MCF 10A (cell line): ENCODE data around the gene CRB1. TPM values are rescaled to one million over a fixed set of nuclear protein-coding genes. Genes with fewer than 3 reads are reported as not detected.
A peak's percentile ranks its signal among the peaks of the same experiment; 100 is the strongest.

Source experiments
- BruUV-seq: library from RNA; stranded (reverse); fragments of 400-500 nt; replicated peaks from 2 replicates; lab custom pipeline; 2021; lab: Mats Ljungman, UMichigan
- CTCF ChIA-PET: fragments of 300-600 bp; sonication (Branson Sonifier 250); formaldehyde crosslinking; extraction: SDS; loops from one replicate; lab custom pipeline; 2021; ENCODE audit warnings: antibody characterized with exemption, inconsistent platforms; lab: Yijun Ruan, JAX
- POLR2A ChIA-PET: fragments of 300-600, 350-650 bp; sonication (Branson Sonifier 250); formaldehyde crosslinking; extraction: SDS; loops from one replicate; lab custom pipeline; 2020; ENCODE audit warnings: antibody characterized with exemption, inconsistent platforms; lab: Yijun Ruan, JAX
- DNase-seq: peaks from one replicate; pipeline ENCODE4 v3.0.0-alpha.2; 2018; ENCODE audit not compliant: unreplicated experiment
- H3K27ac Mint-ChIP-seq: one replicate; pipeline ENCODE4 v1.8.0; 2022; ENCODE audit warnings: mild to moderate bottlenecking, low read depth, mixed read lengths; ENCODE audit not compliant: unreplicated experiment
- H3K27me3 Mint-ChIP-seq: one replicate; pipeline ENCODE4 v1.8.0; 2022; ENCODE audit warnings: mixed read lengths; ENCODE audit not compliant: insufficient read depth, unreplicated experiment
- H3K36me3 Mint-ChIP-seq: one replicate; pipeline ENCODE4 v1.8.0; 2022; ENCODE audit warnings: mild to moderate bottlenecking, moderate library complexity, mixed read lengths; ENCODE audit not compliant: insufficient read depth, unreplicated experiment
- H3K4me1 Mint-ChIP-seq: one replicate; pipeline ENCODE4 v1.8.0; 2022; ENCODE audit warnings: mixed read lengths; ENCODE audit not compliant: insufficient read depth, unreplicated experiment
- H3K4me3 Mint-ChIP-seq: one replicate; pipeline ENCODE4 v1.8.0; 2022; ENCODE audit warnings: mild to moderate bottlenecking, moderate library complexity, mixed read lengths; ENCODE audit not compliant: unreplicated experiment
- H3K9me3 Mint-ChIP-seq: one replicate; pipeline ENCODE4 v1.8.0; 2022; ENCODE audit warnings: mixed read lengths; ENCODE audit not compliant: unreplicated experiment
- intact Hi-C: fragments of 100-400 bp; cut with micrococcal nuclease; formaldehyde crosslinking; loops from 2 replicates; pipeline ENCODE4 v1.14.1; 2022
- total RNA-seq: library from RNA; stranded (reverse); gene quantifications from 2 replicates; pipeline ENCODE4 v1.2.3, GENCODE V29; 2022
- TF ChIP-seq, protein P1 (sequence below): fragments of 200-600 bp; IDR thresholded peaks from one replicate; pipeline ENCODE4 v1.8.0; 2022; ENCODE audit warnings: antibody characterized with exemption, mild to moderate bottlenecking; ENCODE audit not compliant: unreplicated experiment

The CRB1 gene
- total RNA-seq, 1 experiment from 2014 or later = 0.65 TPM

DNA sequence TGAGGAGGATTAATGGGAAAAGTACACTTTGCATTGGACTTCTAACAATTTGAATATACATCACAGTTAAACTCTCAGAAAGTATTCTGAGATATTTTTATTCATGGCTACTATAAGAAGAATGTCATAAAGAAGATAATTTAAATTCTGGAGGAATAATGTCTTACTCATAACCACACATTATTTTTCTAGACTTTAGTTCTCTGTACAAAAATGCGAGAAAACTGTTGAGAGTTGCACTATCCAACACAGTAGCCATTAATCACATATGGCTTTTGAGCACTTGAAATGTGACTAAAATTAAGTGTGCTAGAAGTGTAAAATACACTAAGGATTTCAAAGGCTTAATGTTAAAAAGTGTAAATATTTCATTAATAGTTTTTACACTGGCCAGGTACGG, 53.8 kb downstream of the CRB1 start:
- TF ChIP-seq, protein P1, sequence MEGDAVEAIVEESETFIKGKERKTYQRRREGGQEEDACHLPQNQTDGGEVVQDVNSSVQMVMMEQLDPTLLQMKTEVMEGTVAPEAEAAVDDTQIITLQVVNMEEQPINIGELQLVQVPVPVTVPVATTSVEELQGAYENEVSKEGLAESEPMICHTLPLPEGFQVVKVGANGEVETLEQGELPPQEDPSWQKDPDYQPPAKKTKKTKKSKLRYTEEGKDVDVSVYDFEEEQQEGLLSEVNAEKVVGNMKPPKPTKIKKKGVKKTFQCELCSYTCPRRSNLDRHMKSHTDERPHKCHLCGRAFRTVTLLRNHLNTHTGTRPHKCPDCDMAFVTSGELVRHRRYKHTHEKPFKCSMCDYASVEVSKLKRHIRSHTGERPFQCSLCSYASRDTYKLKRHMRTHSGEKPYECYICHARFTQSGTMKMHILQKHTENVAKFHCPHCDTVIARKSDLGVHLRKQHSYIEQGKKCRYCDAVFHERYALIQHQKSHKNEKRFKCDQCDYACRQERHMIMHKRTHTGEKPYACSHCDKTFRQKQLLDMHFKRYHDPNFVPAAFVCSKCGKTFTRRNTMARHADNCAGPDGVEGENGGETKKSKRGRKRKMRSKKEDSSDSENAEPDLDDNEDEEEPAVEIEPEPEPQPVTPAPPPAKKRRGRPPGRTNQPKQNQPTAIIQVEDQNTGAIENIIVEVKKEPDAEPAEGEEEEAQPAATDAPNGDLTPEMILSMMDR = no peak
- no TSS peak for BruUV-seq
- no peaks in the 10 kb centered on the region for H3K27me3 Mint-ChIP-seq
- H3K36me3 Mint-ChIP-seq = no peaks in the 10 kb centered on the region
- peaks cover 5% of the 10 kb centered on the region for H3K9me3 Mint-ChIP-seq
- POLR2A ChIA-PET = interaction anchor here (0.6 kb wide), 1 partner anchor 32 kb away, joined by 4 read pairs; no protein-coding TSS in a partner anchor
- H3K4me3 Mint-ChIP-seq = no peak overlapping the region
- CTCF ChIA-PET = interaction anchor here (2.3 to 3.4 kb wide), 2 partner anchors 35 to 142 kb away, joined by 9 to 14 read pairs; no protein-coding TSS in a partner anchor
- no peak overlapping the region for H3K27ac Mint-ChIP-seq
- intact Hi-C loops = loop anchor here (10.0 kb wide), 1 partner anchor 203 kb away; no protein-coding TSS in a partner anchor
- DNase-seq = no peak
- peaks cover 13% of the 10 kb centered on the region for H3K4me1 Mint-ChIP-seq

DNA sequence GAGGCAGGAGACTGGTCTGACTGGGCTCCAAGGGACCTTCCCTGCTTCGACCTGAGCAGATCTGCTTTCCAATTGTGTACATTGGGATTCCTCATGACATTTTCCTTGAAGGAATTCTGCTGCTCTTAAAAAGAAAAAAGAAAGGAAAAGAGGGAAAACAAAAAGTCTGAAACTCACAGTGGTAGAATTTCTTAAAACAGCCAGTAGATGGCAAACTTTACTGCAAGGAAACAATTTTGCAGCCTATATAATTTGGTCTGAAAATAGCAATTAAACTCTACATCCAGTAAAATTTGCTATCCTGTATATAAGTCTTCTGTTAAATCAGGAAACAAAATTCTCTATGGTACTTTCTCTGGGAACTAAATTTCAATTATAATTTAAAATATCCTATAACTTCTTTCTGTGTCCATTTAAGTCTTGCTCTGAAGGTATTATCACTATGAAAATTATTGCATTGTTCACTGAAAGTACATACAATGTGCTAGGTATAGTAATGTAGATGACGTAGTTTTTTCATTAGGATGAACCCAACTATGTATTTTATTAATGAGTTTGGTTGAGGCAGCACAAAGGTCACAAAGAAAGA, 59.8 kb downstream of the CRB1 start:
- Mint-ChIP-seq H3K27ac (no peak overlapping the region), H3K36me3 (no peaks in the 10 kb centered on the region), H3K27me3 (no peaks in the 10 kb centered on the region), H3K4me1 (no peaks in the 10 kb centered on the region), H3K4me3 (no peak overlapping the region), H3K9me3 (no peaks in the 10 kb centered on the region)
- ChIA-PET POLR2A (interaction anchor here (0.5 kb wide), 1 partner anchor 16 kb away, joined by 4 read pairs; no protein-coding TSS in a partner anchor), CTCF (interaction anchor here (0.5 to 8.6 kb wide), 24 partner anchors 9 to 1743 kb away, joined by 3 to 81 read pairs (median 4); no protein-coding TSS in a partner anchor)
- intact Hi-C loops = loop anchor here (2.0 to 10.0 kb wide), 5 partner anchors 29 to 1369 kb away; no protein-coding TSS in a partner anchor
- TF ChIP-seq, protein P1 = peak; percentile 43
- DNase-seq = peak; percentile 33
- BruUV-seq = no TSS peak

DNA sequence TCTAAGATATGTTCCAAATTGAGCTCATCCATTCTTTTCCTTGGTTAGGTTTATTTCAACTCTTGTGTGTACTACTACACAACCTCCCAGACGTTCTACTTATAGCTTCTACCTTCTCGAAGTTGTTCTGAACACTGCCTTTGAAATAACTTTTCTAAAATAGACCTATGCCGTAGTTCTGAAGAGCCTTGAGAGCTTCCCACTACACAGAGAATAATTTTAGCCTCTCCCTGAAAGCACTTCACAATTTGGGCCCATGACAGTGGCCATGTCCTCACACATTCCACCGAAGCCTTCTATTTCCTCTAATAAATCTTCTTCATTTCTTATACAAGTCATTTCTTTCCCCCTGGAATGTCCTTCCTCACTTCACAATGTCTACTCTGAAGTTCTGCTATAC, 62.2 kb downstream of the CRB1 start:
- no peak for DNase-seq
- no TSS peak for BruUV-seq
- Mint-ChIP-seq H3K4me1 (no peaks in the 10 kb centered on the region), H3K27me3 (no peaks in the 10 kb centered on the region), H3K4me3 (no peak overlapping the region), H3K36me3 (no peaks in the 10 kb centered on the region), H3K9me3 (no peaks in the 10 kb centered on the region), H3K27ac (no peak overlapping the region)
- ChIA-PET POLR2A (interaction anchor here (0.6 kb wide), 1 partner anchor 55 kb away, joined by 3 read pairs; no protein-coding TSS in a partner anchor), CTCF (interaction anchor here (0.6 to 8.6 kb wide), 8 partner anchors 10 to 1894 kb away, joined by 3 to 81 read pairs (median 5); no protein-coding TSS in a partner anchor)
- TF ChIP-seq, protein P1 = no peak
- intact Hi-C loops = no loop called here

DNA sequence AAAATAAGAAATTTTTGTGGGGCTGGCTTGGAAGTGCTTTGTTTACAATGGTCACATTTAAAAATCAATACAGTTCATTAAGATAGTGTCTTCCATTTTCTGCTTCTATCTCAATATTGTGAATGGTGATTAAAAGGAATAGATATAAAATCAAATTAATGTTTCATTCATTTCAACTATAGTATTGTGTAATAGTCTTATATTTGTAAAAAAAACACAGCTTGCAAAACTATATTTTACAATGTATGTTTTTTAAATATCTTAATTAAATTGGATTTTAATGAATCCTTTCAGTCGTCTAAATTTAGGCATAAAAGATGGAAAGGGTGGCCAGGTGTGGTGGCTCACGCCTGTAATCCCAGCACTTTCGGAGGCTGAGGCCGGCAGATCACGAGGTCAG, 63.5 kb downstream of the CRB1 start:
- H3K36me3 Mint-ChIP-seq = no peaks in the 10 kb centered on the region
- no peak for DNase-seq
- no peak overlapping the region for H3K4me3 Mint-ChIP-seq
- no peaks in the 10 kb centered on the region for H3K9me3 Mint-ChIP-seq
- intact Hi-C loops = no loop called here
- TF ChIP-seq, protein P1 = no peak
- ChIA-PET CTCF (interaction anchor here (0.6 to 8.6 kb wide), 5 partner anchors 17 to 187 kb away, joined by 3 to 81 read pairs (median 4); no protein-coding TSS in a partner anchor), POLR2A (no interaction called here)
- no TSS peak for BruUV-seq
- H3K27ac Mint-ChIP-seq = no peak overlapping the region
- H3K27me3 Mint-ChIP-seq = no peaks in the 10 kb centered on the region
- H3K4me1 Mint-ChIP-seq = no peaks in the 10 kb centered on the region
